GM18951 (cell line): Measurements from ENCODE around the gene MED15.
"Not testable (repeated sequence)": the region's sequence is repeated elsewhere in the genome, so short reads cannot be mapped to it uniquely, and the experiment has no call there.

Source experiments
- POLR2A ChIP-seq: IDR thresholded peaks from 4 replicates; pipeline ENCODE4 v1.6.1; 2011; ENCODE audit warnings: mild to moderate bottlenecking; ENCODE audit not compliant: insufficient read length, insufficient read depth; ENCODE audit errors: extremely low read depth
- in situ Hi-C: fragments of 300-500 bp; cut with MboI; formaldehyde crosslinking; loops from one replicate; pipeline ENCODE4 v1.12.0; 2022; ENCODE audit warnings: low sequenced_read_pairs, mixed read lengths, inconsistent platforms; ENCODE audit not compliant: unreplicated experiment

MED15 gene

DNA sequence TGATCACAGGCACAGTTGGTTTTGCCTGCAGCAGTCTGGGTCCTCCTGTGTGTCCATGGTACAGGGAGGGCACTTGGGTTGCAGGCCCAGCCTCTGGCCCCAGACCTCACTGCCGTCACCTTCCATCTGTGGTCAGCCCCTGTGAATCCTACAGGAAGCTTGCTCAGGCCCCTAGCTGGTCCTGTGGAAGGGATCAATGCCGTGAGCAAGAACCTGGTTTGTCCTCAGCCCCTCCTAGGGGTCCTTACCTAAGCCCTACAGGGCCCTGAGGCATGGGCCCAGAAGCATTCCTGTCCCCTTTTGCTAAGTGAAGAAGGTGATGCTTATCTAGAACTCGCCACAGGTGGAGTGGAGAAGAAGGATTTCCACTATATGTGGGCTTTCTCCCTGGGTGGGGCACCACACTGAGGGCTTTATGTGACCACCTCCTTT, 29.9 kb downstream of the MED15 start:
- in situ Hi-C loops, result no loop called here
- TF ChIP-seq POLR2A, result no peak

DNA sequence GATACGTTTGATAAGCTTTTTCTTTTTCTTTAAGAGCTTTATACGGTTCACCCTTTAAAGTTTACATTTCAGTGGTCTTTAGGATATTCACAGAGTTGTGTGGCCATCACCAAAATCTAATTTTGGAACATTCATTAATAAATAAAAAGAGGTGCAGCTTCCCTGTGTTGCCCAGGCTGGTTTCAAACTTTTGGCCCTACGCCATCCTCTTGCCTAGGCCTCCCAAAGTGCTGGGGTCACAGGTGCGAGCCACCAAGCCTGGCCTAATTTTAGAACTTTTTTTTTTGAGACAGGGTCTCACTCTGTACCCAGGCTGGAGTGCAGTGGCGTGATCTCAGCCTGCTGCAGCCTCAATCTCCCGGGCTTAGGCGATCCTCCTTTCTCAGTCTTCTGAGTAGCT, 30.6 kb downstream of the MED15 start:
- no peak for TF ChIP-seq POLR2A

DNA sequence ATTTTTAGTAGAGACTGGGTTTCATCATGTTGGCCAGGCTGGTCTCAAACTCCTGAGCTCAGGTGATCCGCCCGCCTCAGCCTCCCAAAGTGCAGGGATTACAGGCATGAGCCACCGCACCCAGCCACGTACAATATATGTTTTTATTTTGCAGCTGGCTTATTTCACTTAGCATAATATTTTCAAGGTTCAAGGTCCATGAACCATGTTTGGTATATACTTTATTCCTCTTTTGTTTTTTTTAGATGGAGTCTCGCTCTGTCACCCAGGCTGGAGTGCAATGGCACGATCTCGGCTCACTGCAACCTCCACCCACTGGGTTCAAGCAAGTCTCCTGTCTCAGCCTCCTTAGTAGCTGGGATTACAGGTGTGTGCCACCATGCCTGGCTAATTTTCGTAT, 31.5 kb downstream of the MED15 start:
- in situ Hi-C loops, result not testable (repeated sequence)

More for the DNA sequence above, 30.6 kb downstream of the MED15 start:
- in situ Hi-C loops, result no loop called here

DNA sequence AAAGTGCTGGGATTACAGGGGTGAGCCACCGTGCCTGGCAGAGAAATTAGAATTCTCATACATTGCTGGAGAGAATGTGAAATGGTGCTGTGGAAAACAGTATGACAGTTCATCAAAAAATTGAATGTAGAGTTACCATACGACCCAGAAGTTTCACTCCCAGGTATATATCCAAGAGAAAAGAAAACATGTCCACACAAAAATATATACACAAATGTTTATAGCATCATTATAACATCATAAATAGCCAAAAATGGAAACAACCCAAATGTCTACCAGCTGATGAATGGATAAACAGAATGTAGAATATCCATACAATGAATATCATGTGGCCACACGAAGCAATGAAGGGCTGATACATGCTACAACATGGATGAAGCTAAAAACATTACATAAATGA, 34.6 kb downstream of the MED15 start:
- in situ Hi-C loops, result no loop called here
- TF ChIP-seq POLR2A, result no peak

GRCh38 chr22:20542736-20543135, 35.3 kb downstream of the MED15 start:
- in situ Hi-C loops, result no loop called here
- TF ChIP-seq POLR2A, result no peak

- in situ Hi-C loops, result not testable (repeated sequence)
Measured at GRCh38 chr22:20545318-20545634, 37.9 kb downstream of the MED15 start.

- no peak for TF ChIP-seq POLR2A
- in situ Hi-C loops, result no loop called here
Measured at GRCh38 chr22:20545681-20546521, 38.5 kb downstream of the MED15 start.

- in situ Hi-C loops, result no loop called here
- TF ChIP-seq POLR2A, result no peak
Measured at GRCh38 chr22:20546541-20546950, 39.1 kb downstream of the MED15 start.

- in situ Hi-C loops, result no loop called here
- no peak for TF ChIP-seq POLR2A
Measured at GRCh38 chr22:20547029-20547428, 39.6 kb downstream of the MED15 start.

DNA sequence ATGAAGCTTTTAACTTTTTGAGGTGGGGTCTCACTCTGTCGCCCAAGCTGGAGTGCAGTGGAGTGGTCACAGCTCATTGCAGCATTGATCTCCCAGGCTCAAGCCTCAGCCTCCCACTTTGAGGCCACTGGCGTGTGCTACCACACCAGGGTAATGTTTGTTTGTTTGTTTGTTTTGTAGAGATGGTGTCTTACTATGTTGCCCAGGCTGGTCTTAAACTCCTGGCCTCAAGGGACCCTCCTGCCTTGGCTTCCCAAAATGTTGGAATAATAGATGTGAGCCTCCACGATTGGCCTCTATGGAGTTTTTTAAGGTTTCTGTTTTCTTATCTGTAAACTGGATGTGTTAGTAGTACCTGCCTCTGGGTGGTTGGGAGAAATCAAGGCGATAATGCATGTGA, 41.4 kb downstream of the MED15 start:
- in situ Hi-C loops, result no loop called here
- no peak for TF ChIP-seq POLR2A

DNA sequence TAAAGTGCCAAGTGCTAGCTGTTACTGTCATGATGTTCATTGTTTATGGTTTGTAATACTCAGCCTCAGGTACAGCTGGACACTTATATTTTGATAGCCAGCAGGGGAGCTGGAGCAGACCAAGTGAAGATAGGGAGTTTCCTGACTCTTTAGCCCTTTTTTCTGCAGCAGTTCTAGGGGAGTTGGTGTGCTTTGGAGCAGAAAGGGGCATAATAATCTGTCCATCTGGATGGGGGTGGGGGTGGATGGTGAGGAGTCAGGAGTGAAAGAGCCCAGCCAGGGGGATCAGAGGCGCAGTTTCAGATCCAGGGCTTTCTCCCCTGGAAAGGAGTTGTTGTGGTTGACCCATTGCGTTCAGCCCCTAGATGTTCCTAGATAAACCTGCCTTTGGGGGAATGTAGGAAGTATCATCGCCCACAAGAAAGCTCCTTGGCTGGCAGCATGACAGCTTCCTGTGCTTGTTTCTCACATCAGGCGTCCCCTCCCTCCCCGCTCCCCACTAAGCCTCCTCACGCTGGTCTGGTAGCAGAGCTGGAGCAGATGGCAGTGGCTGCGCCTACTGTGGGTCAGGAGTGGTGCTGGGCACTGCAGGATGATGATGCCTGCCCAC, 41.9 kb downstream of the MED15 start:
- in situ Hi-C loops, result no loop called here
- no peak for TF ChIP-seq POLR2A

GRCh38 chr22:20550057-20550817, 42.8 kb downstream of the MED15 start:
- TF ChIP-seq POLR2A, result no peak
- in situ Hi-C loops, result no loop called here

DNA sequence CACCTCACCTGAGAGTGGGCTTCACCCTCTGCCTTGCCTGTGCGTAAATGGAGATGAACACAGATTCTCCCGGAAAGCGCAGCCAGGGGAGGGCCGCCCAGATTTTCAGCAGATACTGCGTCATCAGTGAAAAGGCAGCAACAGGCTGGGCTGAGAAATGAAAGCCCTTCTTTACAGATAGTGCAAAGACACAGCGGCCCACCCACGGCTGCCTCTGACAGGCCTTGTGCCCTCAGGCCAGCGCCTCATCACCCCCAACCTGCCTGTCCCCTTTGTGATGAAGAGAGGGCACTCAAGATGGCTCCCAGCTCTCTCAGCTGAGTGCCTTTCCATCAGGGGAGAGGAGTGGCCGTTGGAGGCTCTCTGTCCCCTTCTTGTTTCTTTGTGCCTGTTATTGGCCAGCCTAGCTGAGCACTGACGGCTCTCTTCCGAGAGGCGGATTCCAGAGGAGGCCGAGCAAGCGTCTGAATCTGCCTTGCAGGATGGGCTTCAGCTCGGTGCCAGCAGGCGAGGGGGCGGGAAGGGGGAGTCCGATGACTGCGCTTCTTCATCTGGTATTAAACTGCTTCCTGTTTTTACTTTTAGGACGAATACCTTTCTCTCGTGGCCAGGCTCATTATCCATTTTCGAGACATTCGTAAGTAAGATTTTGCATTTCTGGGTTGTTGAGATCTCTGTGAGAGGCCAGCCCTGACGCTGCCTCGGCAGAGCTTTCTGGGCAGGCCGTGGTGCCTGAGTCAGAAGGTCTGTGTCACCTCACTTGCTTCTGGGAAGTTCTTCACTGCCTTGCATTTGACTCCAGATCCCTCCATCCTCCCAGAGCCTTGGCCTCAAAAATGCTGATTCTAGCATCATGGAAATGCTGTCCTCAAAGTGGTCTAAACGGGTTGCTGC, 43.7 kb downstream of the MED15 start:
- in situ Hi-C loops, result no loop called here
- no peak for TF ChIP-seq POLR2A
